HepG2 (cell line): ENCODE measurements around the gene CCBE1. TPM values are rescaled to one million over a fixed set of nuclear protein-coding genes. Genes with fewer than 3 reads are reported as not detected.

Source experiments
- ATAC-seq: fragments of 200-7000 bp; cut with Tn5 transposase; 3 replicates; pipeline ENCODE4 v1.9.1; 2020; ENCODE audit warnings: mild to moderate bottlenecking, moderate library complexity
- BruUV-seq: library from RNA; stranded (reverse); fragments of 400-500 nt; replicated peaks from 2 replicates; lab custom pipeline; 2021; lab: Mats Ljungman, UMichigan
- CTCF ChIA-PET: fragments of 300-600 bp; formaldehyde crosslinking; extraction: SDS; loops from one replicate; lab custom pipeline; 2021; ENCODE audit warnings: low total read pairs, inconsistent platforms, low intra/inter-chr PET ratio; lab: Yijun Ruan, JAX
- POLR2A ChIA-PET: fragments of 350-600 bp; sonication (Branson Sonifier 250); formaldehyde crosslinking; loops from one replicate; lab custom pipeline; 2020; ENCODE audit warnings: antibody characterized with exemption, inconsistent platforms; lab: Yijun Ruan, JAX
- DNase-seq: peaks from one replicate; pipeline ENCODE4 v3.0.0-alpha.2; 2015; ENCODE audit warnings: low spot score
- FAIRE-seq: peaks from 3 replicates; lab custom pipeline; 2011; peaks lifted over from hg19 to GRCh38; lab: Jason Lieb, UNC
- H2AFZ ChIP-seq: one replicate; pipeline ENCODE4 v1.6.1; 2011; ENCODE audit warnings: low read length, inconsistent platforms
- H3K27ac ChIP-seq: fragments of 300-600 bp; 3 replicates; pipeline ENCODE4 v1.8.0; 2011; ENCODE audit warnings: mixed run types, mild to moderate bottlenecking, mixed read lengths, low read length, inconsistent platforms; ENCODE audit not compliant: insufficient read depth; ENCODE audit errors: extremely low read length
- H3K27me3 ChIP-seq, 2 experiments: fragments of 200-600 bp in 1 of 2; 2 replicates in 1 of 2; 3 replicates in 1 of 2; pipeline versions ENCODE4 v1.6.0 to v1.8.0; 2011; ENCODE audit warnings: low read length in 2 of 2, mild to moderate bottlenecking in 2 of 2, moderate library complexity in 2 of 2, inconsistent platforms in 1 of 2; ENCODE audit not compliant: insufficient read depth in 2 of 2, control insufficient read depth in 1 of 2
- H3K36me3 ChIP-seq, 2 experiments: fragments of 200-600 bp in 1 of 2; replicated peaks in 1 of 2; 2 replicates in 1 of 2; 3 replicates in 1 of 2; pipeline versions ENCODE4 v1.5.1 to v1.8.0; 2011; ENCODE audit warnings: low read length in 2 of 2, inconsistent platforms in 1 of 2; ENCODE audit not compliant: insufficient read depth in 2 of 2, control insufficient read depth in 1 of 2
- H3K4me1 ChIP-seq: 2 replicates; pipeline ENCODE4 v1.5.1; 2012; ENCODE audit warnings: low read length, inconsistent platforms; ENCODE audit not compliant: insufficient read depth
- H3K4me2 ChIP-seq: 2 replicates; pipeline ENCODE4 v1.6.0; 2011; ENCODE audit warnings: low read depth, low read length, inconsistent platforms
- H3K4me3 ChIP-seq, 3 experiments: fragments of 200-600 bp in 1 of 3; sonication (generic), shearing (Covaris generic) in 1 of 3; replicated peaks in 1 of 3; 2 replicates each; pipeline ENCODE4 v1.5.1; 2011 to 2016; ENCODE audit warnings: low read length in 3 of 3, inconsistent platforms in 2 of 3, low read depth in 2 of 3, mild to moderate bottlenecking in 2 of 3, control low read depth in 1 of 3, mixed read lengths in 1 of 3; ENCODE audit not compliant: insufficient read depth in 1 of 3
- H3K79me2 ChIP-seq: one replicate; pipeline ENCODE4 v1.6.1; 2011; ENCODE audit warnings: low read length, inconsistent platforms; ENCODE audit not compliant: insufficient read depth
- H3K9ac ChIP-seq: 2 replicates; pipeline ENCODE4 v1.6.0; 2011; ENCODE audit warnings: mild to moderate bottlenecking, low read depth, low read length, inconsistent platforms; ENCODE audit not compliant: insufficient read depth
- H3K9me3 ChIP-seq: 2 replicates; pipeline ENCODE4 v1.5.1; 2012; ENCODE audit warnings: mild to moderate bottlenecking, low read length
- H4K20me1 ChIP-seq: 2 replicates; pipeline ENCODE4 v1.6.0; 2011; ENCODE audit warnings: inconsistent platforms, mild to moderate bottlenecking, low read length, moderate library complexity; ENCODE audit not compliant: insufficient read depth
- ATM ChIP-seq: fragments of 450-650 bp; IDR thresholded peaks from 2 replicates; pipeline ENCODE4 v1.7.1; 2017; ENCODE audit warnings: mild to moderate bottlenecking, borderline replicate concordance
- DDIT3 ChIP-seq: sonication (generic); formaldehyde crosslinking; IDR thresholded peaks from 2 replicates; pipeline ENCODE4 v1.4.0; 2020; ENCODE audit warnings: mild to moderate bottlenecking, missing genetic modification reagents
- ELK4 ChIP-seq: sonication (generic); formaldehyde crosslinking; IDR thresholded peaks from 2 replicates; pipeline ENCODE4 v1.9.0; 2021; ENCODE audit warnings: missing genetic modification reagents, borderline replicate concordance
- HNF1B ChIP-seq: sonication (generic); formaldehyde crosslinking; IDR thresholded peaks from 2 replicates; pipeline ENCODE4 v1.5.1; 2020; ENCODE audit warnings: mild to moderate bottlenecking, moderate library complexity, missing genetic modification reagents
- NFAT5 ChIP-seq: sonication (generic); formaldehyde crosslinking; IDR thresholded peaks from 2 replicates; pipeline ENCODE4 v1.4.0; 2020; ENCODE audit warnings: missing genetic modification reagents
- SALL1 ChIP-seq: sonication (generic); formaldehyde crosslinking; IDR thresholded peaks from 2 replicates; pipeline ENCODE4 v1.8.0; 2022; ENCODE audit warnings: mild to moderate bottlenecking, missing genetic modification reagents
- SP5 ChIP-seq: IDR thresholded peaks from 2 replicates; pipeline ENCODE4 v1.6.1; 2016; ENCODE audit warnings: low read depth, borderline replicate concordance
- ZC3H4 ChIP-seq: sonication (generic); formaldehyde crosslinking; IDR thresholded peaks from 2 replicates; pipeline ENCODE4 v1.4.0; 2020; ENCODE audit warnings: missing genetic modification reagents, borderline replicate concordance
- ZNF276 ChIP-seq: sonication (generic); formaldehyde crosslinking; IDR thresholded peaks from 2 replicates; pipeline ENCODE4 v1.4.0; 2020; ENCODE audit warnings: mild to moderate bottlenecking, low read depth, missing genetic modification reagents
- ZNF350 ChIP-seq: sonication (generic); formaldehyde crosslinking; IDR thresholded peaks from 2 replicates; pipeline ENCODE4 v1.4.0; 2020; ENCODE audit warnings: mild to moderate bottlenecking, low read depth, missing genetic modification reagents, borderline replicate concordance
- ZNF557 ChIP-seq: sonication (generic); formaldehyde crosslinking; IDR thresholded peaks from 2 replicates; pipeline ENCODE4 v1.4.0; 2020; ENCODE audit warnings: missing genetic modification reagents
- ZNF781 ChIP-seq: sonication (generic); formaldehyde crosslinking; IDR thresholded peaks from 2 replicates; pipeline ENCODE4 v1.5.1; 2020; ENCODE audit warnings: borderline replicate concordance, mild to moderate bottlenecking, missing genetic modification reagents; ENCODE audit errors: not compliant biosample characterization
- WGBS: methylation state at CpG from one replicate; pipeline ENCODE4 v1.1.6; 2017; ENCODE audit warnings: low lambda C conversion rate; 5-methylcytosine and 5-hydroxymethylcytosine counted together
- in situ Hi-C: cut with HindIII; loops from 2 replicates; pipeline ENCODE4 v1.10.0; 2017; ENCODE audit warnings: low pct_unique_long_range_greater_than_20kb; ENCODE audit not compliant: extremely low pct_ligation_motif_present
- intact Hi-C: fragments of 100-400 bp; cut with micrococcal nuclease; formaldehyde crosslinking; loops from one replicate; pipeline ENCODE4 v1.10.0; 2022; ENCODE audit not compliant: unreplicated experiment
- polyA plus RNA-seq, 8 experiments: library from polyadenylated mRNA; depleted of rRNA in 3 of 8; stranded (reverse) in 7 of 8; unstranded in 1 of 8; fragments of >200 nt; fragmentation: Illumina TruSeq in 4 of 8; extraction: Trizol in 4 of 8; gene quantifications; 2 replicates each; pipeline versions ENCODE4 v1.2.1 to v1.2.3, GENCODE V29; 2011 to 2016; ENCODE audit warnings: low read depth in 4 of 8, missing spikeins in 1 of 8, mixed read lengths in 1 of 8; ENCODE audit not compliant: insufficient read depth in 1 of 8
- total RNA-seq, 5 experiments: library from RNA; depleted of rRNA; stranded (reverse); fragments of >200 nt; fragmentation: Illumina TruSeq; extraction: Trizol; gene quantifications; 2 replicates each; pipeline ENCODE4 v1.2.3, GENCODE V29; 2016; ENCODE audit warnings: low read depth in 1 of 5

Gene CCBE1
- total and polyA plus RNA-seq, 2 of the 13 experiments (the other 11 are each of a cell fraction or from before 2014, with no cell fraction given): not detected

GRCh38 chr18:59649591-59649990 is 47.6 kb downstream of the CCBE1 start:
- no peak for TF ChIP-seq SP5 (CRISPR knock-in tag)
- TF ChIP-seq SALL1: no peak
- no peak for TF ChIP-seq ZNF350
- no peak for TF ChIP-seq ZC3H4 (CRISPR knock-in tag)
- TF ChIP-seq ATM: no peak
- no peak for TF ChIP-seq HNF1B
- no peak for TF ChIP-seq ELK4
- no peak for TF ChIP-seq NFAT5 (CRISPR knock-in tag)
- no peak for TF ChIP-seq ZNF557 (CRISPR knock-in tag)
- no peak for TF ChIP-seq DDIT3
- no peak for TF ChIP-seq ZNF781 (CRISPR knock-in tag)
- no peak for TF ChIP-seq ZNF276
- H3K27ac ChIP-seq: no peak overlapping the region
- H2AFZ ChIP-seq: no peak overlapping the region
- no peak overlapping the region for H3K9ac ChIP-seq
- no peak overlapping the region for H3K4me3 ChIP-seq
- no TSS peak for BruUV-seq
- no peaks in the 10 kb centered on the region for H3K79me2 ChIP-seq
- ATAC-seq: no peak
- WGBS: 0% methylated on average over 1 of the region's 1 CpG
- no peak for FAIRE-seq
- in situ Hi-C loops (loop anchor here (25.0 kb wide), 1 partner anchor 187 kb away; no protein-coding TSS in a partner anchor), intact Hi-C loops (no loop called here)
- DNase-seq: no peak
- H3K4me1 ChIP-seq: no peaks in the 10 kb centered on the region
- no peaks in the 10 kb centered on the region for H3K9me3 ChIP-seq
- peaks cover 0 to 5% of the 10 kb centered on the region in 2 experiments; a peak in 2 of 5 replicates for H3K27me3 ChIP-seq
- H4K20me1 ChIP-seq: no peaks in the 10 kb centered on the region
- H3K36me3 ChIP-seq: no peaks in the 10 kb centered on the region
- no peak overlapping the region for H3K4me2 ChIP-seq
- ChIA-PET CTCF (no interaction called here), POLR2A (no interaction called here)
